HepG2 (cell line): ENCODE results near the gene OR13J1. TPM values are rescaled to one million over a fixed set of nuclear protein-coding genes. Genes with fewer than 3 reads are reported as not detected.
A peak's percentile ranks its signal among the peaks of the same experiment; 100 is the strongest.

Experiments
- ADNP ChIP-seq: sonication (generic); formaldehyde crosslinking; IDR thresholded peaks from 2 replicates; pipeline ENCODE4 v1.4.0; 2020; ENCODE audit warnings: missing genetic modification reagents
- ATF2 ChIP-seq: sonication (generic); formaldehyde crosslinking; IDR thresholded peaks from 2 replicates; pipeline ENCODE4 v1.4.0; 2020; ENCODE audit warnings: missing genetic modification reagents
- BORCS8-MEF2B ChIP-seq: sonication (generic); formaldehyde crosslinking; IDR thresholded peaks from 2 replicates; pipeline ENCODE4 v1.8.0; 2022; ENCODE audit warnings: mild to moderate bottlenecking, missing genetic modification reagents
- CBX5 ChIP-seq: sonication (generic); formaldehyde crosslinking; IDR thresholded peaks from 2 replicates; pipeline ENCODE4 v1.4.0; 2020; ENCODE audit warnings: missing genetic modification reagents, borderline replicate concordance
- DBP ChIP-seq: sonication (generic); formaldehyde crosslinking; IDR thresholded peaks from 2 replicates; pipeline ENCODE4 v1.4.0; 2020; ENCODE audit warnings: missing genetic modification reagents; ENCODE audit errors: not compliant biosample characterization
- KLF12 ChIP-seq: sonication (generic); formaldehyde crosslinking; IDR thresholded peaks from 2 replicates; pipeline ENCODE4 v1.4.0; 2020; ENCODE audit warnings: missing genetic modification reagents, borderline replicate concordance
- MIER3 ChIP-seq: IDR thresholded peaks from 2 replicates; pipeline ENCODE4 v1.6.1; 2016; ENCODE audit warnings: missing compliant biosample characterization, borderline replicate concordance
- NKX3-1 ChIP-seq: sonication (generic); formaldehyde crosslinking; IDR thresholded peaks from 2 replicates; pipeline ENCODE4 v1.5.0; 2020; ENCODE audit warnings: missing genetic modification reagents
- RARA ChIP-seq: IDR thresholded peaks from 2 replicates; pipeline ENCODE4 v1.6.1; 2016; ENCODE audit warnings: missing genetic modification reagents, missing compliant biosample characterization
- RELA ChIP-seq: sonication (generic); formaldehyde crosslinking; IDR thresholded peaks from 2 replicates; pipeline ENCODE4 v1.4.0; 2020; ENCODE audit warnings: missing genetic modification reagents
- RORA ChIP-seq: sonication (generic); formaldehyde crosslinking; IDR thresholded peaks from 2 replicates; pipeline ENCODE4 v1.5.0; 2020; ENCODE audit warnings: mild to moderate bottlenecking, missing genetic modification reagents, moderate library complexity
- SSRP1 ChIP-seq: IDR thresholded peaks from 2 replicates; pipeline ENCODE4 v1.6.1; 2016; ENCODE audit warnings: control low read depth
- THRA ChIP-seq: sonication (generic); formaldehyde crosslinking; IDR thresholded peaks from 2 replicates; pipeline ENCODE4 v1.4.0; 2020; ENCODE audit warnings: missing genetic modification reagents, borderline replicate concordance
- ZFYVE20 ChIP-seq: sonication (generic); formaldehyde crosslinking; IDR thresholded peaks from 2 replicates; pipeline ENCODE4 v1.8.0; 2023; ENCODE audit warnings: low read depth, mild to moderate bottlenecking, moderate library complexity, missing genetic modification reagents, borderline replicate concordance
- ZKSCAN1 ChIP-seq: fragments of 150-350 bp; IDR thresholded peaks from 2 replicates; pipeline ENCODE4 v1.6.1; 2014; ENCODE audit warnings: low read length
- ZKSCAN8 ChIP-seq: IDR thresholded peaks from 2 replicates; pipeline ENCODE4 v1.6.1; 2016; ENCODE audit warnings: borderline replicate concordance, missing genetic modification reagents, missing compliant biosample characterization
- ZNF138 ChIP-seq: sonication (generic); formaldehyde crosslinking; IDR thresholded peaks from 2 replicates; pipeline ENCODE4 v1.5.0; 2020; ENCODE audit warnings: mild to moderate bottlenecking, low read depth, missing genetic modification reagents
- ZNF180 ChIP-seq: sonication (generic); formaldehyde crosslinking; IDR thresholded peaks from 2 replicates; pipeline ENCODE4 v1.4.0; 2020; ENCODE audit warnings: low read depth, missing genetic modification reagents, borderline replicate concordance
- ZNF331 ChIP-seq: sonication (generic); formaldehyde crosslinking; IDR thresholded peaks from 2 replicates; pipeline ENCODE4 v1.4.0; 2020; ENCODE audit warnings: missing genetic modification reagents
- ZNF337 ChIP-seq: sonication (generic); formaldehyde crosslinking; IDR thresholded peaks from 2 replicates; pipeline ENCODE4 v1.5.1; 2020; ENCODE audit warnings: missing genetic modification reagents, low read depth, mild to moderate bottlenecking, borderline replicate concordance
- ZNF44 ChIP-seq: sonication (generic); formaldehyde crosslinking; IDR thresholded peaks from 2 replicates; pipeline ENCODE4 v1.5.1; 2020; ENCODE audit warnings: mild to moderate bottlenecking, missing genetic modification reagents
- ZNF510 ChIP-seq: sonication (generic); formaldehyde crosslinking; IDR thresholded peaks from 2 replicates; pipeline ENCODE4 v1.4.0; 2020; ENCODE audit warnings: low read depth, mild to moderate bottlenecking, missing genetic modification reagents
- ZNF569 ChIP-seq: sonication (generic); formaldehyde crosslinking; IDR thresholded peaks from 2 replicates; pipeline ENCODE4 v1.5.0; 2020; ENCODE audit warnings: mild to moderate bottlenecking, missing genetic modification reagents, moderate library complexity, borderline replicate concordance
- ZNF678 ChIP-seq: sonication (generic); formaldehyde crosslinking; IDR thresholded peaks from 2 replicates; pipeline ENCODE4 v1.4.0; 2020; ENCODE audit warnings: mild to moderate bottlenecking, missing genetic modification reagents
- ZNF703 ChIP-seq: sonication (generic); formaldehyde crosslinking; IDR thresholded peaks from 2 replicates; pipeline ENCODE4 v1.5.1; 2020; ENCODE audit warnings: missing genetic modification reagents, mild to moderate bottlenecking, moderate library complexity, borderline replicate concordance
- ZNF749 ChIP-seq: sonication (generic); formaldehyde crosslinking; IDR thresholded peaks from 2 replicates; pipeline ENCODE4 v1.8.0; 2022; ENCODE audit warnings: mild to moderate bottlenecking, missing genetic modification reagents, moderate library complexity, borderline replicate concordance
- ZNF768 ChIP-seq: sonication (generic); formaldehyde crosslinking; IDR thresholded peaks from 2 replicates; pipeline ENCODE4 v1.4.0; 2020; ENCODE audit warnings: missing genetic modification reagents
- ZNF782 ChIP-seq: sonication (generic); formaldehyde crosslinking; IDR thresholded peaks from 2 replicates; pipeline ENCODE4 v1.4.0; 2020; ENCODE audit warnings: missing genetic modification reagents, mild to moderate bottlenecking, borderline replicate concordance
- ZNF891 ChIP-seq: sonication (generic); formaldehyde crosslinking; IDR thresholded peaks from 2 replicates; pipeline ENCODE4 v1.5.0; 2020; ENCODE audit warnings: mild to moderate bottlenecking, missing genetic modification reagents
- polyA plus RNA-seq, 8 experiments: library from polyadenylated mRNA; depleted of rRNA in 3 of 8; stranded (reverse) in 7 of 8; unstranded in 1 of 8; fragments of >200 nt; fragmentation: Illumina TruSeq in 4 of 8; extraction: Trizol in 4 of 8; gene quantifications; 2 replicates each; pipeline versions ENCODE4 v1.2.1 to v1.2.3, GENCODE V29; 2011 to 2016; ENCODE audit warnings: low read depth in 4 of 8, missing spikeins in 1 of 8, mixed read lengths in 1 of 8; ENCODE audit not compliant: insufficient read depth in 1 of 8
- total RNA-seq, 5 experiments: library from RNA; depleted of rRNA; stranded (reverse); fragments of >200 nt; fragmentation: Illumina TruSeq; extraction: Trizol; gene quantifications; 2 replicates each; pipeline ENCODE4 v1.2.3, GENCODE V29; 2016; ENCODE audit warnings: low read depth in 1 of 5

OR13J1 gene
- total and polyA plus RNA-seq, 2 of the 13 experiments (the other 11 are each of a cell fraction or from before 2014, with no cell fraction given): not detected

- TF ChIP-seq ZNF138: no peak
- peak; percentile 62; the same call in 1 of the 2 replicates for TF ChIP-seq THRA
- TF ChIP-seq NKX3-1 (CRISPR knock-in tag): no peak
- no peak for TF ChIP-seq MIER3 (CRISPR knock-in tag)
- no peak for TF ChIP-seq ZFYVE20 (CRISPR knock-in tag)
- TF ChIP-seq ZNF337 (CRISPR knock-in tag): no peak
- no peak for TF ChIP-seq ZNF891 (CRISPR knock-in tag)
- TF ChIP-seq ZNF749 (CRISPR knock-in tag): no peak
- TF ChIP-seq ZNF331 (CRISPR knock-in tag): peak; percentile 77; the same call in 1 of the 2 replicates
- TF ChIP-seq RELA: no peak
- TF ChIP-seq SSRP1 (CRISPR knock-in tag): no peak
- TF ChIP-seq CBX5 (CRISPR knock-in tag): peak; percentile 71; the same call in 1 of the 2 replicates
- TF ChIP-seq ZNF510: no peak
- TF ChIP-seq ZNF782 (CRISPR knock-in tag): no peak
- TF ChIP-seq ZNF569 (CRISPR knock-in tag): no peak
- TF ChIP-seq ZKSCAN1: no peak
- 0 out of 2 replicates have a peak, but pooled peaks have one; percentile 30 for TF ChIP-seq ATF2 (CRISPR knock-in tag)
- TF ChIP-seq ZNF180 (CRISPR knock-in tag): no peak
- 0 out of 2 replicates have a peak, but pooled peaks have one; percentile 45 for TF ChIP-seq ZKSCAN8 (CRISPR knock-in tag)
- TF ChIP-seq ADNP (CRISPR knock-in tag): 0 out of 2 replicates have a peak, but pooled peaks have one; percentile 56
- no peak for TF ChIP-seq ZNF678 (CRISPR knock-in tag)
- no peak for TF ChIP-seq BORCS8-MEF2B (CRISPR knock-in tag)
- no peak for TF ChIP-seq RORA (CRISPR knock-in tag)
- TF ChIP-seq ZNF44 (CRISPR knock-in tag): no peak
- peak; percentile 85 for TF ChIP-seq ZNF768
- no peak for TF ChIP-seq KLF12 (CRISPR knock-in tag)
- TF ChIP-seq DBP (CRISPR knock-in tag): no peak
- TF ChIP-seq ZNF703: no peak
- TF ChIP-seq RARA (CRISPR knock-in tag): peak; percentile 28; the same call in 1 of the 2 replicates
Observed at GRCh38 chr9:35905912-35906679, 35.9 kb upstream of the OR13J1 start, which contains the start of gene HRCT1 (continued).
